Measurements from ENCODE around the gene ANAPC16.
"Not testable (repeated sequence)": the region's sequence is repeated elsewhere in the genome, so short reads cannot be mapped to it uniquely, and the experiment has no call there.

- not testable (repeated sequence) for TF ChIP-seq CTCF (conservative IDR thresholded peaks at IDR 0.05 in 1 of 2, IDR thresholded peaks at IDR 0.05 in 1 of 2; ENCODE audit: extremely low read depth in 1 of 2, insufficient read depth in 1 of 2, low read depth in 1 of 2, low read length in 2 of 2); EZH2 (IDR thresholded peaks at IDR 0.05; ENCODE audit: borderline replicate concordance, low read length)
These were observed 4.4 kb upstream of the ANAPC16 start for GRCh38 chr10:72211381-72211780.

Data from mammary epithelial cell (primary cell).